ENCODE measurements around the gene MAPT.

DNA sequence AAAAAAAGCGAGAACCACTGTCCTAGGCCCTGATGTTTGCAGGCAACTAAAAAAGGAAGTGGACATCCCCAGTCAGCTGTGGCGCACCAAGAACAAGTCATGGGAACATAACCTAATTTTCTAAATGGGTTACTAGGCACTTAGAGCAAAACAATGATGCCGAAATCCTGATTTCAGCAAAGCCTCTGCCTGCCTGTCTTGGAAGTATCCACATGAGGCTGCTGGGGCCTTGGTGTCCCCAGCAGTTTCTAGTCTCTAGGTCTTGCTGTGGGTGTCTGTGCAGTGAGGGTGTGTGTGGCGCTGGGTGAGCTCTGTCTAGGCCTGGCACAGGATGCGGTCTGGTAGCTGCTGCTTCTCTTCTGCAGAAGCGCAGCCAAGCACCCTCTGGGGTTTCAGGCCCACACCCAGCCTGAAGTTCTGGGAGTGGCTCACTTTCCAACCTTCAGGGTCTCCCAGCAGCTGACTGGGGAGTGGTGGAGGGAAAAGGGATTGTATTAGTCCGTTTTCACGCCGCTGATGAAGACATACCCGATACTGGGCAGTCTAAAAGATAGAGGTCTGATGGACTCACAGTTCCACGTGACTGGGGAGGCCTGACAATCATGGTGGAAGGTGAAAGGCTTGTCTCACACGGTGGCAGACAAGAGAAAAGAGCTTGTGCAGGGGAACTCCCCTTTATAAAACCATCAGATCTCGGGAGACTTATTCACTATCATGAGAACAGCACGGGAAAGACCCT lies 125.8 kb downstream of the MAPT start:
- TF ChIP-seq YY1 (IDR thresholded peaks at IDR 0.05; ENCODE audit: insufficient read depth, insufficient read length) = no peak
- no peak for TF ChIP-seq ZNF274 (IDR thresholded peaks at IDR 0.05; ENCODE audit: low read depth, low read length)
- TF ChIP-seq SUZ12 (IDR thresholded peaks at IDR 0.05; ENCODE audit: extremely low read depth, insufficient read depth, insufficient read length) = no peak

Measured in NT2/D1 (cell line).